ENCODE results near the gene MFSD2B.

MFSD2B gene

GRCh38 chr2:24052951-24053350 is 43.1 kb downstream of the MFSD2B start:
- DNase-seq: no peak

- DNase-seq: no peak
Measured at GRCh38 chr2:24054366-24055010, 44.6 kb downstream of the MFSD2B start.

GRCh38 chr2:24055750-24056149 is 45.9 kb downstream of the MFSD2B start:
- no peak for DNase-seq

GRCh38 chr2:24058564-24059271 is 48.8 kb downstream of the MFSD2B start:
- no peak for DNase-seq

- DNase-seq: no peak
Measured at GRCh38 chr2:24065341-24065740, 55.5 kb downstream of the MFSD2B start.

- DNase-seq: no peak
Measured at GRCh38 chr2:24072259-24072658, 62.4 kb downstream of the MFSD2B start.

- no peak for DNase-seq
Measured at GRCh38 chr2:24073816-24074215, 63.9 kb downstream of the MFSD2B start.

GRCh38 chr2:24075259-24075658 is 65.4 kb downstream of the MFSD2B start:
- DNase-seq: no peak
